HG03060 (cell line): Measurements from ENCODE around the gene TCEANC.
"Not testable (repeated sequence)": the region's sequence is repeated elsewhere in the genome, so short reads cannot be mapped to it uniquely, and the experiment has no call there.

Experiments
- ATAC-seq: cut with Tn5 transposase; IDR thresholded peaks from one replicate; pipeline ENCODE4 v1.9.1; 2021; ENCODE audit warnings: low read depth, moderate number of reproducible peaks; ENCODE audit not compliant: unreplicated experiment

TCEANC gene

GRCh38 chrX:13652850-13653693 is at the start of gene TCEANC:
Gene TCEANC, plus strand, starts transcription at chrX:13653141. Its CDS starts 9,368 bp downstream, at chrX:13662509.
- peak; percentile 82 for ATAC-seq

GRCh38 chrX:13605611-13606010 is 47.3 kb upstream of the TCEANC start:
- no peak for ATAC-seq

- ATAC-seq = no peak
Observed at GRCh38 chrX:13607331-13607995, 45.5 kb upstream of the TCEANC start.

GRCh38 chrX:13607996-13608365 is 45.0 kb upstream of the TCEANC start:
- ATAC-seq = no peak

- no peak for ATAC-seq
Observed at GRCh38 chrX:13614154-13614553, 38.8 kb upstream of the TCEANC start.

- ATAC-seq = no peak
Observed at GRCh38 chrX:13620207-13620606, 32.7 kb upstream of the TCEANC start.

GRCh38 chrX:13622401-13622964 is 30.5 kb upstream of the TCEANC start:
- ATAC-seq = no peak

GRCh38 chrX:13627306-13627705 is 25.6 kb upstream of the TCEANC start:
- ATAC-seq = no peak

GRCh38 chrX:13637224-13637623 is 15.7 kb upstream of the TCEANC start:
- not testable (repeated sequence) for ATAC-seq

GRCh38 chrX:13638021-13638420 is 14.9 kb upstream of the TCEANC start:
- ATAC-seq = no peak

GRCh38 chrX:13638826-13639225 is 14.1 kb upstream of the TCEANC start:
- ATAC-seq = no peak

- not testable (repeated sequence) for ATAC-seq
Observed at GRCh38 chrX:13641684-13642083, 11.3 kb upstream of the TCEANC start.

- ATAC-seq = no peak
Observed at GRCh38 chrX:13645464-13646153, 7.3 kb upstream of the TCEANC start.

- ATAC-seq = no peak
Observed at GRCh38 chrX:13646154-13646549, 6.8 kb upstream of the TCEANC start.

- ATAC-seq = no peak
Observed at GRCh38 chrX:13647709-13648212, 5.2 kb upstream of the TCEANC start.

GRCh38 chrX:13648336-13648735 is 4.6 kb upstream of the TCEANC start:
- ATAC-seq = not testable (repeated sequence)

GRCh38 chrX:13649838-13650237 is 3.1 kb upstream of the TCEANC start:
- no peak for ATAC-seq

GRCh38 chrX:13650318-13650717 is 2.6 kb upstream of the TCEANC start:
- ATAC-seq = no peak

GRCh38 chrX:13651150-13651549 is 1.8 kb upstream of the TCEANC start:
- ATAC-seq = no peak

GRCh38 chrX:13652287-13652793 is 601 bp upstream of the TCEANC start:
- ATAC-seq = no peak

- no peak for ATAC-seq
Observed at GRCh38 chrX:13654116-13654515, 1.2 kb downstream of the TCEANC start.
